HCT116 (cell line): ENCODE data around the gene TLE4.

Experiments
- CTCF ChIP-seq, 3 experiments: fragments of 200-600 bp in 1 of 3; sonication (generic) in 1 of 3; IDR thresholded peaks in 2 of 3; conservative IDR thresholded peaks in 1 of 3; 2 replicates each; pipeline ENCODE4 v1.5.1; 2012 to 2017; ENCODE audit warnings: low read depth in 2 of 3, low read length in 2 of 3, antibody characterized with exemption in 1 of 3, borderline replicate concordance in 1 of 3, control low read depth in 1 of 3, mild to moderate bottlenecking in 1 of 3, mixed read lengths in 1 of 3, mixed run types in 1 of 3, moderate library complexity in 1 of 3; ENCODE audit not compliant: insufficient read depth in 1 of 3
- SIN3A ChIP-seq: IDR thresholded peaks from 2 replicates; pipeline ENCODE4 v1.6.1; 2012; ENCODE audit warnings: low read depth
- TF ChIP-seq, protein P1 (sequence below): IDR thresholded peaks from 2 replicates; pipeline ENCODE4 v1.6.1; 2012
- TF ChIP-seq, protein P2 (sequence below): IDR thresholded peaks from 2 replicates; pipeline ENCODE4 v1.6.1; 2012

DNA sequence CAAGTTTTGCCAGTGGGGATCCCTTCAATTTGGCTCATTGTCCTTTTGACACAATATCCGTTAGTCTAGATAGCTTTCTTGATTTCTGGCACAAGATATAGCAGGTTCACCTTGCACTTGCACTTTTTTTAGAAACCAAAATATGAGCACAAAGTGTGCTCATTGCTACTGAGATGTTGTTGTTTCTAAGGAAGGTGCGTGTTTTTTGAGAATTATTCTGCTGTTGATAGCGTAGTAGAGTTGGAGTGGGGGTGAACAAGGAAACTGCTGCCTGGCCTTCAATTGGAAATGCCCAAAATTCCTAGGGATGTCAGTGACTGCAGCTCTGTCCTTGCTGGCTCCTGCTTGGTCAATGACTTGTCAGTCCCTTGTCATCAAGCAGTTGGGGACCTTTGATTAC, 73.3 kb downstream of the TLE4 start:
- TF ChIP-seq, protein P1, sequence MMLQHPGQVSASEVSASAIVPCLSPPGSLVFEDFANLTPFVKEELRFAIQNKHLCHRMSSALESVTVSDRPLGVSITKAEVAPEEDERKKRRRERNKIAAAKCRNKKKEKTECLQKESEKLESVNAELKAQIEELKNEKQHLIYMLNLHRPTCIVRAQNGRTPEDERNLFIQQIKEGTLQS = no peak
- TF ChIP-seq SIN3A (no peak), CTCF (IDR thresholded peaks at IDR 0.05 in 2 of 3, conservative IDR thresholded peaks at IDR 0.05 in 1 of 3; ENCODE audit: borderline replicate concordance in 1 of 3, insufficient read depth in 1 of 3, low read depth in 2 of 3, low read length in 2 of 3) (no peak)
- TF ChIP-seq, protein P2, sequence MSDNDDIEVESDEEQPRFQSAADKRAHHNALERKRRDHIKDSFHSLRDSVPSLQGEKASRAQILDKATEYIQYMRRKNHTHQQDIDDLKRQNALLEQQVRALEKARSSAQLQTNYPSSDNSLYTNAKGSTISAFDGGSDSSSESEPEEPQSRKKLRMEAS = no peak
